HCT116 (cell line): ENCODE data around the gene ANKIB1. TPM values are rescaled to one million over a fixed set of nuclear protein-coding genes. Genes with fewer than 3 reads are reported as not detected.

Experiments
- ATAC-seq: fragments of 200-7000 bp; cut with Tn5 transposase; 2 replicates; pipeline ENCODE4 v1.9.1; 2020; ENCODE audit warnings: mild to moderate bottlenecking, moderate library complexity
- BruUV-seq: library from RNA; stranded (reverse); fragments of 400-500 nt; replicated peaks from 2 replicates; lab custom pipeline; 2021; lab: Mats Ljungman, UMichigan
- CTCF ChIA-PET: fragments of 300-600 bp; sonication (Branson Sonifier 250); formaldehyde crosslinking; loops from one replicate; lab custom pipeline; 2021; ENCODE audit warnings: antibody characterized with exemption; lab: Charles Lee
- POLR2A ChIA-PET: fragments of 300-600, 350-600 bp; sonication (Branson Sonifier 250); formaldehyde crosslinking; loops from one replicate; lab custom pipeline; 2021; ENCODE audit warnings: antibody characterized with exemption; lab: Charles Lee
- RAD21 ChIA-PET, 2 experiments: fragments of 300-600 bp; sonication (Branson Sonifier 250); formaldehyde crosslinking; loops; one replicate each; lab custom pipeline; 2023; ENCODE audit warnings: low total read pairs in 2 of 2; ENCODE audit not compliant: uncharacterized antibody in 2 of 2, unreplicated experiment in 2 of 2, low non-redundant PET in 1 of 2; lab: Charles Lee
- DNase-seq: peaks from one replicate; pipeline ENCODE4 v3.0.0-alpha.2; 2010; ENCODE audit warnings: low read depth, low spot score
- H2AFZ ChIP-seq: fragments of 200-600 bp; shearing (Covaris generic), sonication (generic); 2 replicates; pipeline ENCODE4 v1.6.1; 2017; ENCODE audit warnings: low read depth, mixed run types, mixed read lengths, antibody characterized with exemption, low read length; ENCODE audit not compliant: poor library complexity, severe bottlenecking
- H3K27ac ChIP-seq: 2 replicates; pipeline ENCODE4 v1.5.1; 2012; ENCODE audit warnings: low read depth, low read length
- H3K27me3 ChIP-seq: fragments of 200-600 bp; sonication (generic); 2 replicates; pipeline ENCODE4 v1.6.1; 2016; ENCODE audit warnings: mixed run types, low read length, mixed read lengths; ENCODE audit not compliant: insufficient read depth
- H3K36me3 ChIP-seq, 2 experiments: fragments of 200-500 bp in 1 of 2; fragments of 200-600 bp in 1 of 2; sonication (Bioruptor generic) in 1 of 2; sonication (generic) in 1 of 2; 2 replicates each; pipeline versions ENCODE4 v1.5.1 to v1.6.1; 2014 to 2016; ENCODE audit warnings: low read length in 2 of 2, inconsistent platforms in 1 of 2, mixed read lengths in 1 of 2, mixed run types in 1 of 2; ENCODE audit not compliant: insufficient read depth in 2 of 2, control insufficient read depth in 1 of 2
- H3K4me1 ChIP-seq, 2 experiments: fragments of 200-600 bp in 1 of 2; sonication (generic) in 1 of 2; 2 replicates each; pipeline versions ENCODE4 v1.5.1 to v1.6.1; 2012 to 2017; ENCODE audit warnings: low read length in 2 of 2, inconsistent platforms in 1 of 2, mild to moderate bottlenecking in 1 of 2, mixed read lengths in 1 of 2, mixed run types in 1 of 2, moderate library complexity in 1 of 2; ENCODE audit not compliant: insufficient read depth in 2 of 2, control insufficient read depth in 1 of 2
- H3K4me2 ChIP-seq: fragments of 200-600 bp; sonication (generic); 2 replicates; pipeline ENCODE4 v1.6.1; 2017; ENCODE audit warnings: mixed run types, low read length, mixed read lengths
- H3K4me3 ChIP-seq, 2 experiments: fragments of 200-600 bp in 1 of 2; sonication (generic) in 1 of 2; replicated peaks in 1 of 2; 2 replicates each; pipeline ENCODE4 v1.5.1; 2011 to 2016; ENCODE audit warnings: low read length in 2 of 2, control low read depth in 1 of 2, low read depth in 1 of 2, mild to moderate bottlenecking in 1 of 2, mixed read lengths in 1 of 2, mixed run types in 1 of 2
- H3K79me2 ChIP-seq: fragments of 200-600 bp; sonication (generic); 2 replicates; pipeline ENCODE4 v1.6.1; 2017; ENCODE audit warnings: mild to moderate bottlenecking, mixed run types, low read length, moderate library complexity, mixed read lengths; ENCODE audit not compliant: insufficient read depth
- H3K9ac ChIP-seq: fragments of 200-600 bp; sonication (generic); 2 replicates; pipeline ENCODE4 v1.6.1; 2016; ENCODE audit warnings: low read length, mixed read lengths
- H3K9me2 ChIP-seq: fragments of 200-600 bp; sonication (generic), shearing (Covaris generic); 2 replicates; pipeline ENCODE4 v1.6.1; 2017; ENCODE audit warnings: mixed run types, mild to moderate bottlenecking, moderate library complexity; ENCODE audit not compliant: insufficient read depth
- H3K9me3 ChIP-seq, 2 experiments: fragments of 200-500 bp in 1 of 2; fragments of 200-600 bp in 1 of 2; sonication (Bioruptor generic) in 1 of 2; sonication (generic) in 1 of 2; 2 replicates each; pipeline ENCODE4 v1.6.1; 2014 to 2017; ENCODE audit warnings: low read length in 2 of 2, mixed read lengths in 2 of 2, inconsistent platforms in 1 of 2, low read depth in 1 of 2, mild to moderate bottlenecking in 1 of 2, mixed run types in 1 of 2, moderate library complexity in 1 of 2; ENCODE audit not compliant: control insufficient read depth in 1 of 2, insufficient read depth in 1 of 2
- H4K20me1 ChIP-seq: fragments of 200-600 bp; sonication (generic), shearing (Covaris generic); 2 replicates; pipeline ENCODE4 v1.6.1; 2017; ENCODE audit warnings: mixed run types, mild to moderate bottlenecking, moderate library complexity; ENCODE audit not compliant: insufficient read depth
- CBX3 ChIP-seq: IDR thresholded peaks from 2 replicates; pipeline ENCODE4 v1.6.1; 2012; ENCODE audit warnings: low read depth
- CTCF ChIP-seq, 3 experiments: fragments of 200-600 bp in 1 of 3; sonication (generic) in 1 of 3; IDR thresholded peaks in 2 of 3; conservative IDR thresholded peaks in 1 of 3; 2 replicates each; pipeline ENCODE4 v1.5.1; 2012 to 2017; ENCODE audit warnings: low read depth in 2 of 3, low read length in 2 of 3, antibody characterized with exemption in 1 of 3, borderline replicate concordance in 1 of 3, control low read depth in 1 of 3, mild to moderate bottlenecking in 1 of 3, mixed read lengths in 1 of 3, mixed run types in 1 of 3, moderate library complexity in 1 of 3; ENCODE audit not compliant: insufficient read depth in 1 of 3
- EGR1 ChIP-seq: IDR thresholded peaks from 2 replicates; pipeline ENCODE4 v1.6.1; 2012; ENCODE audit warnings: low read depth
- EZH2 ChIP-seq: fragments of 200-600 bp; sonication (generic); IDR thresholded peaks from 2 replicates; pipeline ENCODE4 v1.6.1; 2017; ENCODE audit warnings: antibody characterized with exemption, mixed run types
- EZH2phosphoT487 ChIP-seq: fragments of 200-600 bp; IDR thresholded peaks from 2 replicates; pipeline ENCODE4 v1.6.1; 2018; ENCODE audit warnings: antibody characterized with exemption, borderline replicate concordance
- JUND ChIP-seq: IDR thresholded peaks from 2 replicates; pipeline ENCODE4 v1.6.1; 2012
- POLR2AphosphoS5 ChIP-seq: IDR thresholded peaks from 2 replicates; pipeline ENCODE4 v1.6.1; 2011; ENCODE audit warnings: mild to moderate bottlenecking, low read depth, low read length, moderate library complexity
- REST ChIP-seq: IDR thresholded peaks from 2 replicates; pipeline ENCODE4 v1.6.1; 2012; ENCODE audit warnings: low read depth
- SIN3A ChIP-seq: IDR thresholded peaks from 2 replicates; pipeline ENCODE4 v1.6.1; 2012; ENCODE audit warnings: low read depth
- SRF ChIP-seq: IDR thresholded peaks from 2 replicates; pipeline ENCODE4 v1.6.1; 2012; ENCODE audit warnings: low read depth
- TCF7L2 ChIP-seq: IDR thresholded peaks from 2 replicates; pipeline ENCODE4 v1.7.0; 2011; ENCODE audit warnings: borderline replicate concordance, inconsistent platforms; ENCODE audit not compliant: insufficient read depth, insufficient read length; ENCODE audit errors: extremely low read depth
- YY1 ChIP-seq: IDR thresholded peaks from 2 replicates; pipeline ENCODE4 v1.6.1; 2011; ENCODE audit warnings: low read length, low read depth, moderate library complexity, mild to moderate bottlenecking; ENCODE audit not compliant: insufficient replicate concordance; ENCODE audit errors: extremely low read depth
- ZBTB33 ChIP-seq: IDR thresholded peaks from 2 replicates; pipeline ENCODE4 v1.6.1; 2011; ENCODE audit warnings: mild to moderate bottlenecking, low read length, moderate library complexity; ENCODE audit not compliant: insufficient replicate concordance; ENCODE audit errors: extremely low read depth
- ZFX ChIP-seq: fragments of 450-650 bp; IDR thresholded peaks from 2 replicates; pipeline ENCODE4 v1.6.1; 2017
- ZNF274 ChIP-seq: fragments of 200-500 bp; sonication (Bioruptor generic); IDR thresholded peaks from 2 replicates; pipeline ENCODE4 v1.6.1; 2014; ENCODE audit warnings: mild to moderate bottlenecking, low read depth, low read length, inconsistent platforms
- intact Hi-C: fragments of 100-400 bp; cut with micrococcal nuclease; formaldehyde crosslinking; loops from 2 replicates; pipeline ENCODE4 v1.10.0; 2022
- total RNA-seq: library from RNA; stranded (reverse); gene quantifications from one replicate; pipeline ENCODE4 v1.2.1, GENCODE V29; 2021; ENCODE audit not compliant: unreplicated experiment
- TF ChIP-seq, protein P1 (sequence below): IDR thresholded peaks from 2 replicates; pipeline ENCODE4 v1.6.1; 2012

ANKIB1 gene
- total RNA-seq, 1 experiment from 2014 or later = 41.2 TPM

- H4K20me1 ChIP-seq = no peaks in the 10 kb centered on the region
- H2AFZ ChIP-seq = no peak overlapping the region
- ChIA-PET CTCF (interaction anchor here (1.0 kb wide), 1 partner anchor 13 kb away, joined by 3 read pairs; no protein-coding TSS in a partner anchor), RAD21 (no interaction called here), POLR2A (interaction anchor here (0.6 to 2.8 kb wide), 4 partner anchors 9 to 533 kb away, joined by 3 to 22 read pairs (median 4); partner anchors contain the start of genes ANKIB1 and KRIT1)
- DNase-seq (peak; percentile 21), ATAC-seq (peak; percentile 35)
- peak overlapping the region; percentile 67 for H3K27ac ChIP-seq
- H3K9me2 ChIP-seq = no peaks in the 10 kb centered on the region
- H3K79me2 ChIP-seq = peaks cover 90% of the 10 kb centered on the region
- intact Hi-C loops = loop anchor here (5.0 kb wide), 1 partner anchor 38 kb away; no protein-coding TSS in a partner anchor
- no peaks in the 10 kb centered on the region for H3K9me3 ChIP-seq
- H3K4me2 ChIP-seq = peak overlapping the region; percentile 80
- no peaks in the 10 kb centered on the region for H3K27me3 ChIP-seq
- no peaks in the 10 kb centered on the region for H3K36me3 ChIP-seq
- H3K4me3 ChIP-seq = peak overlapping the region in 1 of 2 experiments; percentile 39; a peak in 2 of 4 replicates
- TF ChIP-seq TCF7L2 (no peak), EGR1 (no peak), ZBTB33 (no peak), SRF (no peak), EZH2 (no peak), SIN3A (no peak), POLR2AphosphoS5 (no peak), CBX3 (no peak), CTCF (IDR thresholded peaks at IDR 0.05 in 2 of 3, conservative IDR thresholded peaks at IDR 0.05 in 1 of 3; ENCODE audit: borderline replicate concordance in 1 of 3, insufficient read depth in 1 of 3, low read depth in 2 of 3, low read length in 2 of 3) (no peak), ZFX (no peak), ZNF274 (no peak), REST (no peak), YY1 (no peak), JUND (no peak), EZH2phosphoT487 (no peak)
- TF ChIP-seq, protein P1, sequence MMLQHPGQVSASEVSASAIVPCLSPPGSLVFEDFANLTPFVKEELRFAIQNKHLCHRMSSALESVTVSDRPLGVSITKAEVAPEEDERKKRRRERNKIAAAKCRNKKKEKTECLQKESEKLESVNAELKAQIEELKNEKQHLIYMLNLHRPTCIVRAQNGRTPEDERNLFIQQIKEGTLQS = no peak
- TSS peak; percentile 95 for BruUV-seq
- peak overlapping the region; percentile 52 for H3K9ac ChIP-seq
- H3K4me1 ChIP-seq = peaks cover 21 to 42% of the 10 kb centered on the region in 2 experiments
Measured at GRCh38 chr7:92259610-92260247, 14.0 kb downstream of the ANKIB1 start.
